H1 (cell line): ENCODE results near the gene ATP7A. TPM values are rescaled to one million over a fixed set of nuclear protein-coding genes. Genes with fewer than 3 reads are reported as not detected.

Experiments used
- CTCF ChIA-PET: fragments of 300-600 bp; sonication (Branson Sonifier 250); formaldehyde crosslinking; loops from one replicate; lab custom pipeline; 2021; ENCODE audit not compliant: partially characterized antibody; lab: Charles Lee
- POLR2A ChIA-PET: fragments of 300-600 bp; sonication (Branson Sonifier 250); formaldehyde crosslinking; loops from one replicate; lab custom pipeline; 2021; ENCODE audit warnings: inconsistent platforms; ENCODE audit not compliant: partially characterized antibody; lab: Charles Lee
- DNase-seq, 2 experiments: peaks; one replicate each; pipeline versions ENCODE4 v3.0.0 to v3.0.0-alpha.2; 2010 to 2022; ENCODE audit warnings: low spot score in 2 of 2, low read depth in 1 of 2, mixed read lengths in 1 of 2
- FAIRE-seq: peaks from 2 replicates; lab custom pipeline; 2011; peaks lifted over from hg19 to GRCh38; lab: Jason Lieb, UNC
- H2AFZ ChIP-seq: 2 replicates; pipeline ENCODE4 v1.8.1; 2012; ENCODE audit warnings: low read length, inconsistent platforms
- H2AK5ac ChIP-seq: 2 replicates; pipeline ENCODE4 v1.6.1; 2013; ENCODE audit warnings: low read depth, low read length
- H2BK120ac ChIP-seq: replicated peaks from 2 replicates; pipeline ENCODE3; 2013; ENCODE audit warnings: low read depth, low read length, inconsistent platforms
- H2BK12ac ChIP-seq: 2 replicates; pipeline ENCODE4 v1.6.1; 2013; ENCODE audit warnings: low read depth, low read length
- H2BK15ac ChIP-seq: 2 replicates; pipeline ENCODE4 v1.6.1; 2013; ENCODE audit warnings: low read length
- H2BK20ac ChIP-seq: 2 replicates; pipeline ENCODE4 v1.6.1; 2013; ENCODE audit warnings: low read length
- H2BK5ac ChIP-seq: 2 replicates; pipeline ENCODE4 v1.6.1; 2013; ENCODE audit warnings: low read depth, low read length
- H3K14ac ChIP-seq: 2 replicates; pipeline ENCODE4 v1.6.1; 2013; ENCODE audit warnings: inconsistent platforms; ENCODE audit not compliant: insufficient read length
- H3K18ac ChIP-seq: 2 replicates; pipeline ENCODE4 v1.6.1; 2013; ENCODE audit warnings: low read length; ENCODE audit errors: extremely low read depth
- H3K23ac ChIP-seq: 2 replicates; pipeline ENCODE4 v1.6.1; 2013; ENCODE audit warnings: inconsistent platforms; ENCODE audit not compliant: insufficient read length
- H3K23me2 ChIP-seq: 2 replicates; pipeline ENCODE4 v1.6.1; 2013; ENCODE audit warnings: low read depth, low read length
- H3K27ac ChIP-seq: 2 replicates; pipeline ENCODE4 v1.6.1; 2011; ENCODE audit warnings: low read depth, low read length, inconsistent platforms
- H3K27me3 ChIP-seq, 4 experiments: replicated peaks in 1 of 4; 1 replicate in 1 of 4; 2 replicates in 3 of 4; pipeline versions ENCODE4 v1.6.1 to v1.8.1; 2011 to 2013; ENCODE audit warnings: low read length in 3 of 4, mild to moderate bottlenecking in 3 of 4, inconsistent platforms in 2 of 4, mixed read lengths in 2 of 4, moderate library complexity in 1 of 4; ENCODE audit not compliant: control insufficient read depth in 3 of 4, insufficient read depth in 3 of 4; ENCODE audit errors: extremely low read depth in 1 of 4
- H3K36me3 ChIP-seq, 4 experiments: 2 replicates each; pipeline versions ENCODE4 v1.6.1 to v1.8.1; 2011 to 2013; ENCODE audit warnings: mild to moderate bottlenecking in 4 of 4, low read length in 3 of 4, moderate library complexity in 2 of 4, control low read depth in 1 of 4, inconsistent platforms in 1 of 4; ENCODE audit not compliant: insufficient read depth in 4 of 4, control insufficient read depth in 2 of 4
- H3K4ac ChIP-seq: replicated peaks from 2 replicates; pipeline ENCODE3; 2013; ENCODE audit warnings: low read length, low read depth, mixed read lengths, inconsistent platforms; ENCODE audit not compliant: insufficient read length
- H3K4me1 ChIP-seq, 4 experiments: replicated peaks in 1 of 4; 1 replicate in 1 of 4; 2 replicates in 3 of 4; pipeline versions ENCODE4 v1.6.1 to v1.8.1; 2011 to 2013; ENCODE audit warnings: low read length in 3 of 4, inconsistent platforms in 2 of 4, mixed read lengths in 1 of 4; ENCODE audit not compliant: insufficient read depth in 4 of 4, control insufficient read depth in 3 of 4
- H3K4me2 ChIP-seq, 2 experiments: 2 replicates each; pipeline versions ENCODE4 v1.6.1 to v1.8.1; 2011 to 2013; ENCODE audit warnings: low read depth in 2 of 2, low read length in 2 of 2, control low read depth in 1 of 2, inconsistent platforms in 1 of 2, mild to moderate bottlenecking in 1 of 2; ENCODE audit not compliant: insufficient read depth in 1 of 2
- H3K4me3 ChIP-seq, 4 experiments: fragments of 200-600, 300-600 bp in 1 of 4; sonication (generic), shearing (Covaris generic), sonication (Bioruptor Twin) in 1 of 4; 2 replicates each; pipeline versions ENCODE4 v1.5.1 to v1.8.1; 2011 to 2016; ENCODE audit warnings: low read length in 4 of 4, low read depth in 3 of 4, control low read depth in 2 of 4, inconsistent platforms in 2 of 4, mild to moderate bottlenecking in 2 of 4, mixed read lengths in 1 of 4, moderate library complexity in 1 of 4; ENCODE audit not compliant: insufficient read depth in 2 of 4; ENCODE audit errors: extremely low read depth in 1 of 4
- H3K56ac ChIP-seq: replicated peaks from 2 replicates; pipeline ENCODE3; 2013; ENCODE audit warnings: low read depth, mild to moderate bottlenecking, mixed read lengths, low read length, inconsistent platforms; ENCODE audit not compliant: insufficient read length
- H3K79me1 ChIP-seq: 2 replicates; pipeline ENCODE4 v1.6.1; 2013; ENCODE audit warnings: low read depth, low read length, control low read depth
- H3K79me2 ChIP-seq, 2 experiments: 2 replicates each; pipeline versions ENCODE4 v1.6.1 to v1.8.1; 2012 to 2013; ENCODE audit warnings: low read length in 2 of 2, mild to moderate bottlenecking in 2 of 2, inconsistent platforms in 1 of 2; ENCODE audit not compliant: insufficient read depth in 2 of 2, control insufficient read depth in 1 of 2
- H3K9ac ChIP-seq, 4 experiments: replicated peaks in 1 of 4; 1 replicate in 1 of 4; 2 replicates in 3 of 4; pipeline versions ENCODE4 v1.6.1 to v1.8.1; 2011 to 2013; ENCODE audit warnings: low read depth in 3 of 4, low read length in 3 of 4, control low read depth in 2 of 4, mild to moderate bottlenecking in 2 of 4, moderate library complexity in 2 of 4, inconsistent platforms in 1 of 4; ENCODE audit errors: extremely low read depth in 1 of 4
- H3K9me3 ChIP-seq, 2 experiments: 2 replicates each; pipeline versions ENCODE4 v1.6.1 to v1.8.1; 2012 to 2013; ENCODE audit warnings: mild to moderate bottlenecking in 2 of 2, moderate library complexity in 2 of 2, control low read depth in 1 of 2, inconsistent platforms in 1 of 2, low read depth in 1 of 2, low read length in 1 of 2, mixed read lengths in 1 of 2; ENCODE audit not compliant: insufficient read depth in 2 of 2
- H4K20me1 ChIP-seq, 2 experiments: replicated peaks in 1 of 2; 2 replicates each; pipeline versions ENCODE3 to v1.8.1; 2011 to 2013; ENCODE audit warnings: inconsistent platforms in 2 of 2, low read length in 2 of 2, mild to moderate bottlenecking in 1 of 2; ENCODE audit not compliant: insufficient read depth in 2 of 2, control insufficient read depth in 1 of 2
- H4K5ac ChIP-seq: 2 replicates; pipeline ENCODE4 v1.6.1; 2013; ENCODE audit warnings: low read length, low read depth, mixed read lengths, inconsistent platforms; ENCODE audit not compliant: insufficient read length
- H4K8ac ChIP-seq: 2 replicates; pipeline ENCODE4 v1.8.0; 2013; ENCODE audit warnings: mild to moderate bottlenecking, moderate library complexity, low read length, inconsistent platforms; ENCODE audit not compliant: insufficient read depth; ENCODE audit errors: extremely low read depth
- H4K91ac ChIP-seq: replicated peaks from 2 replicates; pipeline ENCODE3; 2013; ENCODE audit warnings: low read length, mixed read lengths, inconsistent platforms; ENCODE audit not compliant: insufficient read length
- BCL11A ChIP-seq, 2 experiments: IDR thresholded peaks; one replicate each; pipeline ENCODE4 v1.6.1; 2011; ENCODE audit warnings: low read depth in 2 of 2, low read length in 2 of 2, mild to moderate bottlenecking in 2 of 2
- BRCA1 ChIP-seq: IDR thresholded peaks from 2 replicates; pipeline ENCODE4 v1.6.1; 2012; ENCODE audit warnings: low read depth, low read length, improper control_type of control experiment
- CBX5 ChIP-seq: fragments of 300-800, 300-1000 bp; sonication (generic); IDR thresholded peaks from 2 replicates; pipeline ENCODE4 v1.7.1; 2016; ENCODE audit warnings: antibody characterized with exemption, low read length, low read depth
- CHD1 ChIP-seq: IDR thresholded peaks from 2 replicates; pipeline ENCODE4 v1.6.1; 2012; ENCODE audit warnings: low read depth, low read length, improper control_type of control experiment
- GTF2F1 ChIP-seq: IDR thresholded peaks from 2 replicates; pipeline ENCODE4 v1.6.1; 2012; ENCODE audit warnings: low read depth, low read length, improper control_type of control experiment, borderline replicate concordance
- KDM4A ChIP-seq: IDR thresholded peaks from one replicate; pipeline ENCODE4 v1.7.1; 2012; ENCODE audit warnings: low read depth, mild to moderate bottlenecking, moderate library complexity, low read length, inconsistent platforms; ENCODE audit not compliant: severe bottlenecking
- KDM5A ChIP-seq: fragments of 200-600 bp; IDR thresholded peaks from 2 replicates; pipeline ENCODE4 v1.7.1; 2012; ENCODE audit warnings: mild to moderate bottlenecking, low read length, inconsistent platforms, mixed read lengths
- POLR2A ChIP-seq, 2 experiments: IDR thresholded peaks; 1 replicate in 1 of 2; 2 replicates in 1 of 2; pipeline ENCODE4 v1.6.1; 2011; ENCODE audit warnings: low read depth in 2 of 2, low read length in 2 of 2, mild to moderate bottlenecking in 2 of 2; ENCODE audit errors: control extremely low read depth in 1 of 2
- RFX5 ChIP-seq: IDR thresholded peaks from 2 replicates; pipeline ENCODE4 v1.6.1; 2011; ENCODE audit warnings: low read depth, low read length, improper control_type of control experiment, borderline replicate concordance
- RXRA ChIP-seq: IDR thresholded peaks from 2 replicates; pipeline ENCODE4 v1.6.1; 2011; ENCODE audit warnings: low read depth, mild to moderate bottlenecking, low read length, moderate library complexity; ENCODE audit not compliant: insufficient read depth
- SAP30 ChIP-seq: fragments of 300-600 bp; sonication (generic); IDR thresholded peaks from 2 replicates; pipeline ENCODE4 v1.7.1; 2012; ENCODE audit warnings: low read length, moderate library complexity, mild to moderate bottlenecking, inconsistent platforms; ENCODE audit not compliant: insufficient read depth, insufficient replicate concordance
- SIX5 ChIP-seq: IDR thresholded peaks from 2 replicates; pipeline ENCODE4 v1.6.1; 2011; ENCODE audit warnings: mild to moderate bottlenecking, low read depth, low read length
- SP1 ChIP-seq: IDR thresholded peaks from 2 replicates; pipeline ENCODE4 v1.6.1; 2011; ENCODE audit warnings: low read depth, low read length
- TAF1 ChIP-seq: IDR thresholded peaks from 2 replicates; pipeline ENCODE4 v1.6.1; 2011; ENCODE audit warnings: mild to moderate bottlenecking, low read depth, low read length
- TEAD4 ChIP-seq: IDR thresholded peaks from 2 replicates; pipeline ENCODE4 v1.6.1; 2012; ENCODE audit warnings: low read depth, low read length, inconsistent platforms, mixed read lengths
- WGBS, 2 experiments: shearing (Covaris generic) in 1 of 2; methylation state at CpG; one replicate each; pipeline versions ENCODE4 v1.1.6 to v1.1.7; 2013 to 2015; ENCODE audit warnings: low lambda C conversion rate in 2 of 2, mixed read lengths in 2 of 2, inconsistent platforms in 1 of 2, low coverage in 1 of 2, missing lambda C conversion rate in 1 of 2; ENCODE audit not compliant: insufficient replicate concordance in 2 of 2, insufficient coverage in 1 of 2, insufficient read length in 1 of 2; ENCODE audit errors: extremely low coverage in 1 of 2, missing lambda C conversion rate in 1 of 2; 5-methylcytosine and 5-hydroxymethylcytosine counted together
- polyA plus RNA-seq, 7 experiments: library from polyadenylated mRNA; depleted of rRNA in 3 of 7; stranded (reverse) in 5 of 7; unstranded in 2 of 7; fragments of >200 nt in 5 of 7; fragments of 200-250 nt in 2 of 7; gene quantifications; 1 replicate in 5 of 7; 2 replicates in 1 of 7; 4 replicates in 1 of 7; pipeline versions ENCODE4 v1.2.1 to v1.2.3, GENCODE V29; 2011 to 2013; ENCODE audit warnings: missing spikeins in 2 of 7, mixed read lengths in 2 of 7
- total RNA-seq: library from RNA; stranded (reverse); fragmentation: NEBNext Ultra II Directional; extraction: Animal tissue kit (Norgen Biotek cat#: 25700); gene quantifications from 2 replicates; pipeline ENCODE4 v1.2.1, GENCODE V29; 2021
- TF ChIP-seq, protein P1 (sequence below): IDR thresholded peaks from 2 replicates; pipeline ENCODE4 v1.6.1; 2012; ENCODE audit warnings: inconsistent platforms

Gene ATP7A
- total and polyA plus RNA-seq, 2 of the 8 experiments (the other 6 are each of a cell fraction or from before 2014, with no cell fraction given), result 0.73 to 2.8 TPM

DNA sequence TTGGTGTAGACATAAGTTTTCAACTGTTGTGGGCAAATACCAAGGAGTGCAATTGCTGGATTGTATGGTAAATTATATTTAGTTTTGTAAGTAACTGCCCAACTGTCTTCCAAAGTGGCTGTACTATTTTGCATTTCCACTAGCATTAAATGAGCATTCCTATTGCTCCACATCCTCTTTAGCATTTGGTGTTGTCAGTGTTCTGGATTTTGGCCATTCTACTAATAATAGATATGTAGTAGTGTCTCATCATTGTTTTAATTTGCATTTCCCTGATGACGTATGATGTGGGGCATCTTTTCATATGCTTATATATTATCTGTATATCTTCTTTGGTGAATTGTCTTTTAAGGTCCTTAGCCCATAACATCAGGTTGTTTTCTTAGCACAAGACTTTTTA lies 41.7 kb downstream of the ATP7A start:
- Histone ChIP-seq H3K23me2 (no peaks in the 10 kb centered on the region), H3K4me3 (no peak overlapping the region), H3K23ac (no peak overlapping the region), H3K27me3 (no peaks in the 10 kb centered on the region), H3K4me1 (no peaks in the 10 kb centered on the region), H2AK5ac (no peak overlapping the region), H3K79me2 (no peaks in the 10 kb centered on the region), H3K4me2 (no peak overlapping the region), H4K91ac (no peak overlapping the region), H2BK120ac (no peak overlapping the region), H3K9me3 (no peaks in the 10 kb centered on the region), H2BK12ac (no peak overlapping the region), H4K5ac (no peak overlapping the region), H3K79me1 (no peaks in the 10 kb centered on the region), H2BK15ac (no peak overlapping the region), H3K14ac (no peak overlapping the region), H2BK20ac (no peak overlapping the region), H3K9ac (no peak overlapping the region), H3K18ac (no peak overlapping the region), H4K8ac (no peak overlapping the region), H3K27ac (no peak overlapping the region), H2BK5ac (no peak overlapping the region), H4K20me1 (no peaks in the 10 kb centered on the region), H3K4ac (no peak overlapping the region), H3K36me3 (no peaks in the 10 kb centered on the region), H3K56ac (no peak overlapping the region), H2AFZ (no peak overlapping the region)
- WGBS, 2 experiments, result 88% methylated on average over 1 of the region's 1 CpG; no CpG with 5 or more reads in 1 of the 2 experiments
- DNase-seq (no peak), FAIRE-seq (no peak)
- ChIA-PET POLR2A (no interaction called here), CTCF (no interaction called here)
- TF ChIP-seq BCL11A (IDR thresholded peaks at IDR 0.05; ENCODE audit: low read depth in 2 of 2, low read length in 2 of 2) (no peak), TEAD4 (no peak), GTF2F1 (no peak), CHD1 (no peak), POLR2A (IDR thresholded peaks at IDR 0.05; ENCODE audit: control extremely low read depth in 1 of 2, low read depth in 2 of 2, low read length in 2 of 2) (no peak), SIX5 (no peak), RXRA (no peak), SP1 (no peak), BRCA1 (no peak), KDM4A (no peak), KDM5A (no peak), TAF1 (no peak), RFX5 (no peak), CBX5 (no peak), SAP30 (no peak)
- TF ChIP-seq, protein P1, sequence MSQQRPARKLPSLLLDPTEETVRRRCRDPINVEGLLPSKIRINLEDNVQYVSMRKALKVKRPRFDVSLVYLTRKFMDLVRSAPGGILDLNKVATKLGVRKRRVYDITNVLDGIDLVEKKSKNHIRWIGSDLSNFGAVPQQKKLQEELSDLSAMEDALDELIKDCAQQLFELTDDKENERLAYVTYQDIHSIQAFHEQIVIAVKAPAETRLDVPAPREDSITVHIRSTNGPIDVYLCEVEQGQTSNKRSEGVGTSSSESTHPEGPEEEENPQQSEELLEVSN, result no peak
